IMR-90 (cell line): ENCODE data around the gene KLC3. TPM values are rescaled to one million over a fixed set of nuclear protein-coding genes. Genes with fewer than 3 reads are reported as not detected.

Experiments used
- ATAC-seq: fragments of 200-7000 bp; cut with Tn5 transposase; 2 replicates; pipeline ENCODE4 v1.9.1; 2020; ENCODE audit warnings: low read depth, mild to moderate bottlenecking, moderate library complexity
- BruUV-seq: library from RNA; stranded (reverse); fragments of 400-500 nt; replicated peaks from 2 replicates; lab custom pipeline; 2021; lab: Mats Ljungman, UMichigan
- CTCF ChIA-PET: fragments of 300-600 bp; formaldehyde crosslinking; extraction: SDS; loops from one replicate; lab custom pipeline; 2021; ENCODE audit warnings: antibody characterized with exemption; lab: Yijun Ruan, JAX
- POLR2A ChIA-PET: fragments of 300-600 bp; sonication (Branson Sonifier 250); formaldehyde crosslinking; loops from one replicate; lab custom pipeline; 2022; ENCODE audit warnings: antibody characterized with exemption; ENCODE audit not compliant: unreplicated experiment; lab: Charles Lee
- DNase-seq: peaks from one replicate; pipeline ENCODE4 v3.0.0; 2013
- H2AFZ ChIP-seq: replicated peaks from 2 replicates; pipeline ENCODE3; 2013; ENCODE audit warnings: low read length, mild to moderate bottlenecking; ENCODE audit not compliant: poor library complexity
- H2AK5ac ChIP-seq: 2 replicates; pipeline ENCODE4 v1.6.1; 2013; ENCODE audit warnings: low read depth, low read length, inconsistent platforms
- H2AK9ac ChIP-seq: replicated peaks from 2 replicates; pipeline ENCODE3; 2013; ENCODE audit warnings: mild to moderate bottlenecking, low read depth, low read length, moderate library complexity; ENCODE audit not compliant: poor library complexity
- H2BK120ac ChIP-seq: 2 replicates; pipeline ENCODE4 v1.6.1; 2013; ENCODE audit warnings: low read depth, low read length, inconsistent platforms
- H2BK15ac ChIP-seq: 3 replicates; pipeline ENCODE4 v1.6.1; 2013; ENCODE audit warnings: low read depth, low read length, inconsistent platforms
- H2BK20ac ChIP-seq: 2 replicates; pipeline ENCODE4 v1.6.1; 2013; ENCODE audit warnings: low read depth, mild to moderate bottlenecking, inconsistent platforms, low read length, moderate library complexity
- H2BK5ac ChIP-seq: 2 replicates; pipeline ENCODE4 v1.6.1; 2013; ENCODE audit warnings: mild to moderate bottlenecking, low read depth, low read length, inconsistent platforms; ENCODE audit not compliant: poor library complexity, severe bottlenecking
- H3K14ac ChIP-seq: replicated peaks from 2 replicates; pipeline ENCODE4 v1.6.1; 2013; ENCODE audit warnings: low read depth, low read length, inconsistent platforms
- H3K18ac ChIP-seq: 2 replicates; pipeline ENCODE4 v1.6.1; 2013; ENCODE audit warnings: low read depth, low read length, control low read depth
- H3K23ac ChIP-seq: 2 replicates; pipeline ENCODE4 v1.6.1; 2013; ENCODE audit warnings: low read depth, low read length, inconsistent platforms
- H3K27ac ChIP-seq: 2 replicates; pipeline ENCODE4 v1.5.1; 2013; ENCODE audit warnings: mild to moderate bottlenecking, control low read depth, low read length; ENCODE audit not compliant: insufficient read depth
- H3K27me3 ChIP-seq: 2 replicates; pipeline ENCODE4 v1.6.1; 2013; ENCODE audit warnings: low read length; ENCODE audit not compliant: control insufficient read depth, insufficient read depth
- H3K36me3 ChIP-seq: 2 replicates; pipeline ENCODE4 v1.6.1; 2013; ENCODE audit warnings: low read length, mixed read lengths; ENCODE audit not compliant: control insufficient read depth, insufficient read depth
- H3K4ac ChIP-seq: 2 replicates; pipeline ENCODE4 v1.6.1; 2013; ENCODE audit warnings: low read depth, low read length, inconsistent platforms
- H3K4me1 ChIP-seq: 2 replicates; pipeline ENCODE4 v1.6.1; 2013; ENCODE audit warnings: low read length, mixed read lengths; ENCODE audit not compliant: control insufficient read depth, insufficient read depth
- H3K4me2 ChIP-seq: 2 replicates; pipeline ENCODE4 v1.6.1; 2013; ENCODE audit warnings: low read depth, mild to moderate bottlenecking, control low read depth, low read length, moderate library complexity
- H3K4me3 ChIP-seq: 2 replicates; pipeline ENCODE4 v1.5.1; 2013; ENCODE audit warnings: low read depth, mild to moderate bottlenecking, control low read depth, low read length, moderate library complexity; ENCODE audit not compliant: insufficient read depth
- H3K56ac ChIP-seq: 2 replicates; pipeline ENCODE4 v1.6.1; 2013; ENCODE audit warnings: low read length, inconsistent platforms; ENCODE audit not compliant: insufficient read depth; ENCODE audit errors: extremely low read depth
- H3K79me1 ChIP-seq, 2 experiments: 2 replicates each; pipeline ENCODE4 v1.6.1; 2013; ENCODE audit warnings: low read length in 2 of 2, inconsistent platforms in 1 of 2, low read depth in 1 of 2
- H3K9ac ChIP-seq: 2 replicates; pipeline ENCODE4 v1.6.1; 2013; ENCODE audit warnings: low read depth, low read length, control low read depth
- H3K9me1 ChIP-seq: 2 replicates; pipeline ENCODE4 v1.6.1; 2013; ENCODE audit warnings: low read length, inconsistent platforms; ENCODE audit not compliant: insufficient read depth
- H3K9me3 ChIP-seq: 2 replicates; pipeline ENCODE4 v1.6.1; 2013; ENCODE audit warnings: low read length; ENCODE audit not compliant: control insufficient read depth, insufficient read depth
- H4K20me1 ChIP-seq: 2 replicates; pipeline ENCODE4 v1.6.1; 2013; ENCODE audit warnings: low read length, inconsistent platforms; ENCODE audit not compliant: insufficient read depth
- H4K5ac ChIP-seq: 2 replicates; pipeline ENCODE4 v1.6.1; 2013; ENCODE audit warnings: mild to moderate bottlenecking, low read depth, low read length, control low read depth
- H4K8ac ChIP-seq, 2 experiments: 2 replicates each; pipeline ENCODE4 v1.6.1; 2013; ENCODE audit warnings: low read depth in 2 of 2, low read length in 2 of 2, control low read depth in 1 of 2, inconsistent platforms in 1 of 2
- H4K91ac ChIP-seq: 2 replicates; pipeline ENCODE4 v1.6.1; 2013; ENCODE audit warnings: low read depth, low read length, inconsistent platforms; ENCODE audit not compliant: insufficient read depth
- BHLHE40 ChIP-seq: fragments of 150-350 bp; IDR thresholded peaks from 2 replicates; pipeline ENCODE4 v1.6.1; 2016; ENCODE audit warnings: mild to moderate bottlenecking, low read depth, low read length
- CEBPB ChIP-seq: IDR thresholded peaks from 2 replicates; pipeline ENCODE4 v1.6.1; 2012; ENCODE audit warnings: low read depth, low read length, improper control_type of control experiment
- CTCF ChIP-seq: conservative IDR thresholded peaks from 2 replicates; pipeline ENCODE4 v1.5.1; 2012; ENCODE audit warnings: mild to moderate bottlenecking, low read depth, low read length, improper control_type of control experiment
- MAFK ChIP-seq: IDR thresholded peaks from 2 replicates; pipeline ENCODE4 v1.6.1; 2012; ENCODE audit warnings: low read depth, low read length, improper control_type of control experiment
- MAZ ChIP-seq: IDR thresholded peaks from 2 replicates; pipeline ENCODE4 v1.6.1; 2012; ENCODE audit warnings: low read depth, mild to moderate bottlenecking, low read length, improper control_type of control experiment, moderate library complexity, borderline replicate concordance
- NFE2L2 ChIP-seq: fragments of 150-350 bp; IDR thresholded peaks from 2 replicates; pipeline ENCODE4 v1.6.1; 2016; ENCODE audit warnings: low read depth, mild to moderate bottlenecking, low read length
- POLR2A ChIP-seq: IDR thresholded peaks from 2 replicates; pipeline ENCODE4 v1.6.1; 2012; ENCODE audit warnings: mild to moderate bottlenecking, low read depth, low read length
- RCOR1 ChIP-seq: IDR thresholded peaks from 2 replicates; pipeline ENCODE4 v1.6.1; 2012; ENCODE audit warnings: mild to moderate bottlenecking, low read length, improper control_type of control experiment; ENCODE audit not compliant: insufficient replicate concordance
- RFX5 ChIP-seq: IDR thresholded peaks from 2 replicates; pipeline ENCODE4 v1.8.0; 2012; ENCODE audit warnings: low read depth, mild to moderate bottlenecking, low read length, moderate library complexity
- USF2 ChIP-seq: fragments of 150-350 bp; IDR thresholded peaks from 2 replicates; pipeline ENCODE4 v1.6.1; 2017; ENCODE audit warnings: mild to moderate bottlenecking, antibody characterized with exemption, low read length, low read depth
- WGBS, 2 experiments: methylation state at CpG; one replicate each; pipeline versions ENCODE4 v1.1.5 to v1.1.7; 2013; ENCODE audit warnings: missing lambda C conversion rate in 2 of 2; ENCODE audit not compliant: insufficient read length in 1 of 2; ENCODE audit errors: extremely low coverage in 2 of 2; 5-methylcytosine and 5-hydroxymethylcytosine counted together
- dilution Hi-C: fragments of 300-500 bp; cut with HindIII; formaldehyde crosslinking; loops from one replicate; pipeline ENCODE4 v1.14.3; 2018; ENCODE audit warnings: low sequenced_read_pairs; ENCODE audit not compliant: unreplicated experiment
- in situ Hi-C: fragments of 300-500 bp; cut with MboI; formaldehyde crosslinking; loops from 3 replicates; pipeline ENCODE4 v1.14.3; 2019; ENCODE audit warnings: low sequenced_read_pairs, inconsistent platforms, mixed read lengths
- intact Hi-C: fragments of 100-400 bp; cut with micrococcal nuclease; formaldehyde crosslinking; loops from 2 replicates; pipeline ENCODE4 v1.10.0; 2022
- polyA plus RNA-seq, 3 experiments: library from polyadenylated mRNA; depleted of rRNA; stranded (reverse); fragments of >200 nt; gene quantifications; 2 replicates each; pipeline ENCODE4 v1.2.3, GENCODE V29; 2012; ENCODE audit warnings: low replicate concordance in 1 of 3
- total RNA-seq: library from RNA; depleted of rRNA; stranded (reverse); fragments of >200 nt; gene quantifications from 2 replicates; pipeline ENCODE4 v1.2.3, GENCODE V29; 2012

Gene KLC3
- total and polyA plus RNA-seq, 2 of the 4 experiments (the other 2 are of a cell fraction), result 0.14 to 0.18 TPM

- peaks cover 0 to 10% of the 10 kb centered on the region in 2 experiments; a peak in 2 of 4 replicates for H3K79me1 ChIP-seq
- WGBS, 2 experiments, result 100% methylated on average over 2 of the region's 9 CpGs; no CpG with 5 or more reads in 1 of the 2 experiments
- ChIA-PET POLR2A (no interaction called here), CTCF (no interaction called here)
- H3K4ac ChIP-seq, result no peak overlapping the region
- no peak overlapping the region for H2BK120ac ChIP-seq
- no peak overlapping the region for H2BK20ac ChIP-seq
- no peak overlapping the region for H3K14ac ChIP-seq
- H3K9ac ChIP-seq, result no peak overlapping the region
- dilution Hi-C loops (no loop called here), intact Hi-C loops (no loop called here), in situ Hi-C loops (no loop called here)
- no peaks in the 10 kb centered on the region for H3K9me1 ChIP-seq
- H3K4me3 ChIP-seq, result no peak overlapping the region
- TF ChIP-seq RCOR1 (no peak), USF2 (no peak), NFE2L2 (no peak), MAZ (no peak), MAFK (no peak), BHLHE40 (no peak), POLR2A (no peak), CEBPB (no peak), RFX5 (no peak), CTCF (no peak)
- ATAC-seq (no peak), DNase-seq (no peak)
- no peak overlapping the region for H3K23ac ChIP-seq
- H3K56ac ChIP-seq, result no peak overlapping the region
- H4K8ac ChIP-seq, result no peak overlapping the region
- H3K9me3 ChIP-seq, result no peaks in the 10 kb centered on the region
- H3K18ac ChIP-seq, result no peak overlapping the region
- BruUV-seq, result no TSS peak
- no peak overlapping the region for H4K91ac ChIP-seq
- peaks cover 56% of the 10 kb centered on the region for H3K36me3 ChIP-seq
- no peak overlapping the region for H2AK9ac ChIP-seq
- no peak overlapping the region for H2BK15ac ChIP-seq
- H4K5ac ChIP-seq, result no peak overlapping the region
- peaks cover 7% of the 10 kb centered on the region; the same call in 1 of the 2 replicates for H4K20me1 ChIP-seq
- no peak overlapping the region for H3K27ac ChIP-seq
- no peak overlapping the region for H2AK5ac ChIP-seq
- no peak overlapping the region for H3K4me2 ChIP-seq
- no peaks in the 10 kb centered on the region for H3K27me3 ChIP-seq
- H2BK5ac ChIP-seq, result no peak overlapping the region
- no peaks in the 10 kb centered on the region for H3K4me1 ChIP-seq
- no peak overlapping the region for H2AFZ ChIP-seq
Observed at GRCh38 chr19:45355402-45355801, 14.9 kb downstream of the KLC3 start.
